Activated CD4-positive, alpha-beta T cell treated with anti-CD3 and anti-CD28 coated beads, Interleukin-2, amount 50 U/mL, for 48 hours (primary cell): Measurements from ENCODE around the gene UGT1A6.

Source experiments
- DNase-seq, 2 experiments: peaks; one replicate each; pipeline ENCODE4 v3.0.0-alpha.2; 2020

Gene UGT1A6

DNA sequence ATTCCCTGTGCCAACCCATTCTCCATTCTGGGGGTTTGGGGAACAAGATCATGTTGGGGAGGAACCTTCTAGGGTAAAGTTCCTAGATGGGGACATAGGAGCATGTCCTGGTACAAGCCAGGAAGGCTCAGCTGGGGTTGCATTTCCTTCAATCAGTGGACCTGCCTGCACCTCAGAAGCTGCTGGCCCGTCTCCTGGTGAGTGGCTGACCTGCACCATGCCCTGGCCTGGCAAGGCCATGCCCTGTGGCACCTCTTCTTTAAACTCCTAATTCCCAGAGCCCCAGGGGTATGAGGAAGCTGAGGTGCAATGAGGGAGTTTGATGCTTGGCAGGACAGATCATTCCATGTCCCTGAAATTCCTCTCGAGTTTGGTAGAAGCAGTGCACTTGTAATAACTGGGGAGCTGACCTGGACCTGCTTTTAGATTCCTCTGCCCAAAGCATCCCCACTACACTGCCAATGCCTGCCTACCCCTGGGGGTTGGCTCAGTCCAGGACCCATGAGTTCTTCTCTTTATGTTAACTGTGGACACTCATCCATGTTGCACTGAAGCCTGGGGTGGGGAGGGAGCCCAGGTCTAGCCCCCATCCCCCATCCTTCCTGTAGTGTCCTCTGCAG lies 110.7 kb downstream of the UGT1A6 start:
- DNase-seq = no peak

DNA sequence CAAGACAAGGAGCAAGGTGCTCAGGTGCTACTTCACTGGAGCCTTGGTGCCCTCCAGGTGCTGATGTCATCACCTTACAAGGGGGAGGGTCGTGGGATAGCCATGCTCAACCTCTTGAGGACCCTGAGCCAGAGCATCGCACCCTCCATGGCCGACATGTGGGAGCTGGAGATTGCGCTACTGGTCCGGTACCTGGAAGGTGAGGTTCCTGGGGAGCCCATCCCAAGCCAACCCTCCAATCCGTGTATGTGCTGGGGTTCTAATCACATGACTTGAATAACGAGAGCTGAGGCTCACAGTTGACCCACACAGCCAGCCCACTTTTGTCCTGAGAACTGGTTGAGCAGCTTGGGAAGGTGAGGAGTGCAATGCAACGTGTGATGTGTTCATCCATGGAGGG lies 111.3 kb downstream of the UGT1A6 start:
- no peak for DNase-seq

DNA sequence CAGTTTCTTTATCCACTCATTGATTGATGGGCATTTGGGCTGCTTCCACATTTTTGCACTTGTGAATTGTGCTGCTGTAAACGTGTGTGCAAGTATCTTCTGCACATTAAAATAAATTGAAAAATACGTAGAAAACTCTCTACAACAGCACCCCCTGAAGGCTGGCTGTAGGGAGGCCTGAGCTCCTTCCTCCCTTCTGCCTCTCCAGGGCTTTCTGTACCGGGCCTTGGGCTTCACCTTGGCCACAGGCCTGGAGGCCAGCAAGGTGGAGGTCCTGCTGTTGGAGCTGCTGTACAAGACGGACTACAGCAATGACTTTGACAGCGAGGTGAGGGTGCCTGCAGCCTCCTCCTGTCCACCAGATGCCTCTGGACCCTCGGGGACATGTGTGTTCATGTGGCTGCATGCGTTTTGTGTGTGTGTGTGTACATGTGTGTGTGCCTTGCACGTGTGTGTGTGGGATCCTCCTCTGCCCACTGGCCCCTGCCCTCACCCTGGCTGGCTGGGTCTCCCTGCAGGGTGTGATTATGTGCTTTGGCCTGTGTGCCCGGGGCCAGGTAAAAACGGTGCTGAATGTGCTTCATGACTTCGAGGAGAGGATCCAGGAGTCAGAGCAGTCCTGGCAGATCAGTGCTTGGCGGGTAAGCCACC lies 114.7 kb downstream of the UGT1A6 start:
- DNase-seq = no peak

DNA sequence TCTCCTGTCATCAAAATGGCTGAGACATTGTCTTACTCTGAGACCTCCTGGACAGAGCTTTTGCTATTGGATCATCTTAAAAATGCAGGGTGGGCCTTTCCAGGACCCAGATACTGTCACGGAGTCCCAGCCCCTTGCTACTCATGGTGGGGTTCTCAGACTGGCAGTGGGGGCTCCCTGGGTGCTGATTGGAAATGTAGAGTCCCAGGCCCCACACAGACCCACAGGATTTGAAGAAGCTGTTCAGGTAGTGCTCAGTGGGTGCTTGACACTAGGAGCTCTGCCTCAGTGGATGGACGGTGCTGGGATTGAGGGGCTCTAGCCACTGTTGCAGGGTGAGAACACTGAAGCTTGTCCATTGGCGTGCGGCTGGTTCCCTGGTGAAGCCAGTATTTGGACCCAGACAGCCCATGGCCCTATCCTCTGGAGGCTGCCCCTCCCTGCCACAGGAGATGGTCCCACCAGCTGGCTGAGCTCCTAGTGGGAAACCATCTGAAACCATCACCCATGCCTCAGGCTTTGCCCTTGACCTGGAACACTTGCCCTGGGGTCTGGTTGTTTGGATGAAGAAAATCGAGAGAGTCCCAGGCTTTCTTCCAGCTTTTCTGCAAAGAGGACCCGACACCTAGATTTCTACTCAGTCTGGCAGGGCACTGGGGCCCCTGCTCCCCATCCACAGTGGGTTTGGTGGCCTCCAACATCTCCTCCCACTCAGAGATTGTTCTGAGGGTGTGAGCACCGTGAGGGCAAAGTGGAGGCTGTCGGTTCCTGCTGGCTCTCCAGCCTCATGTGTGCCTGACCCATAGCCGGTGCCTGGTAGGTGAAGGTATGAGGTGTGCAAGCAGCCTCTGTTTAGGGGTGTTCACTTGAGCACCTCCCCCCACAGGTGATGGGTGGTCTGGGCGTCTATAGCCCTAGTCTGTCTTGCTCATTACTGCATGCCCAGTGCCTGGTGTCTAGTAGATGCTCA lies 115.6 kb downstream of the UGT1A6 start:
- DNase-seq = no peak

GRCh38 chr2:233810385-233810784 lies 117.7 kb downstream of the UGT1A6 start:
- DNase-seq = no peak

- DNase-seq = no peak
Measured at GRCh38 chr2:233811087-233811486, 118.4 kb downstream of the UGT1A6 start.

DNA sequence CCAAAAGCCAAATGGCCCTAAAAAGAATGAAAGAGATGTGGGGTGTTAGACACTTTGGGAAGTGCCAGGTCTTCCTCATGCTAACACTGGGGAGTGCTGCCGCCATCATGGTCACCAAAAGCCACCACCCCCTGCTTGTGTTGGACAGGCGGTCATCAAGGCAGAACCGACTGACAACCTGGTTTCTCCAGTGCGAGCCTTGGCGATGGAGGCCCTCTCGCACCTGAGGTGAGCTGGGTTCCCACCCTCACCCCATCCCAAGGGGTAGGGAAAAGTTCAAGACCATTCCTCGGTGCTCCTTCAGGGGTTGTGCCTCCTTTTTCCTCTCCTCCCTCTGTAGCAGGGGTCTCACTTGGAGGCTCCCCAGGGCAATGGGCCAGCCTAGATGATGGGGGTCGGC lies 119.0 kb downstream of the UGT1A6 start:
- DNase-seq = no peak

GRCh38 chr2:233813236-233814055 lies 120.8 kb downstream of the UGT1A6 start:
- no peak for DNase-seq

DNA sequence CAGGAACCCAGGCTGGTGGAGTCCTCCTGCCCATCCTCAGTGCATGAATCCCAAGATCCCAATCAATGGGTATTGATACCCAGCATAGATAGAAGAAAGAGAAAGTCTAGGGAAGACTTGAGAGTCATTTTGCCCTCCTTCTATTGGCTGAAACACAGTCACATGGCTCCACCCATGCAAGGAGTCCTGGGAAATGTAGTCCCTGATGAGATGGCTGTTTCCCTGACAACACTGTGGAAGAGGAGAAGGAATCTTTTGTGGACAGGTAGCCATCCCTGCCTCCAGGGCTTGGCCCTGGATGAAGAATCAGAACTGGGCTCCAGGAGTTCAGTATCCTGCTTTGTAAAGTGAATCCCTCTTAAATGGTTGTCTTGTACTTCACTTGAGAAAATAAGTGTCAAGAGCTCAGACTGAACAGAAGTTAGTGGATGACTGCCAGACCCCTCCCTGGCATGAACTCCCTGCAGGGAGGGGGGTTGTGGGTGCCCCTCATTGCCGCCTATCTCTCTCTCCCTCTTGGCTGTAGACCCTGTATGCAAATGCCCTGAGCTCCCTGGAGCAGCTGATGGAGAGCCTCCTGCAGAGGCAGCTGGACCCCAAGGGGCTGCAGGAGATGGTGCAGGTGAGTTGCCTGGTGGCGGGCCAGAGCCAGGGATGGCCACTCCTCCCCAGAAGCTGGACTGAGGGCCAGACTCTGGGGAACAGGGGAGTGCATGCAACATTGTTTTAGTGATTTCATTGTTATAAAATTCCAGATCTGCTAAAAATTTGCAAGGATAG lies 121.6 kb downstream of the UGT1A6 start:
- no peak for DNase-seq

- DNase-seq = no peak
Measured at GRCh38 chr2:233815861-233816260, 123.2 kb downstream of the UGT1A6 start.

- DNase-seq = no peak
Measured at GRCh38 chr2:233816334-233816733, 123.6 kb downstream of the UGT1A6 start.

DNA sequence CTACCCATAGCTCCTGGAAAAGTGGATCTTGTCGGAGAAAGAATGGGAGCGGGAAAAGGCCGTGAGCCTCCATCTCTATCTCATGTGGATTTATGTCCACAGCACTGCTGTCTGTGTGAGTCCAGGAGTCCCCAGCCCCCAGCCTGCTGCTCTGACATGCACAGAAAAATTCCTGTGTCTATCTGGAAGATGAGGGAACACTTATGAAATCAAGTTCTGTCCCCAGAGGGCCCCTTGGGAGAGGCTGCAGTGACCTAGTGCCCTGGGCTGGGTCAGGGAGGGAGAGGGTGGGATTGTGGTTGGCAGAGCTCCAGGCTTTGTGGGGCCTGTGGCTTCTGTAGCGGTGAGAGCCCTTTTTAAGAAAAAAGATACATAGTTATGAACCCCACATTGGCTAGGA lies 124.1 kb downstream of the UGT1A6 start:
- DNase-seq = no peak

DNA sequence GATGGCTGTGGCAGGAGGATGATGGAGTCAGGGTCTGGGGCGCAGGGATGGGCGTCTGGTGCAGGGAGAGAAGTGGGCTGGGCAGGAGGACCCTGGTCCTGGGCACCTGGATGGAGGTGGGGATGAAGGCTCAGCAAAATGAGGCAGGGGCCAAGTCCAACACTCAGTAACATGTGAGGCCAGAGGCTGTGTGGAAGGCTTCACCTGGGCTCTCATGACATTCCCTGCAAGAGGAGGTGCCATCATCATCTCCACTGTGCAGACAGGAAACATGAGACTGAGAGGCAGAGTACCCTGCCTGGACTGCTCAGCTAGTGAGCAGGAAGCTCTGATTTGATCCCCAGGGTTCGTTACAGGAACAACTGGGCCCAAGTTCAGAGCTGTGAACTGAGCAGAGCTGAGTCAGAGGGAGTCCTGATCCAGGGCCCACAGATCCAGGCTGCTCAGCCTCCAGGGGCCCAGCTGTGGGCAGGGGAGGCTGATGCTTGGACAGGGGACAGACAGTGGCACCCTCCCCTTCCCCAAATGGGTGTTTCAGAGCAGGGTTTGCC lies 124.7 kb downstream of the UGT1A6 start:
- no peak for DNase-seq

DNA sequence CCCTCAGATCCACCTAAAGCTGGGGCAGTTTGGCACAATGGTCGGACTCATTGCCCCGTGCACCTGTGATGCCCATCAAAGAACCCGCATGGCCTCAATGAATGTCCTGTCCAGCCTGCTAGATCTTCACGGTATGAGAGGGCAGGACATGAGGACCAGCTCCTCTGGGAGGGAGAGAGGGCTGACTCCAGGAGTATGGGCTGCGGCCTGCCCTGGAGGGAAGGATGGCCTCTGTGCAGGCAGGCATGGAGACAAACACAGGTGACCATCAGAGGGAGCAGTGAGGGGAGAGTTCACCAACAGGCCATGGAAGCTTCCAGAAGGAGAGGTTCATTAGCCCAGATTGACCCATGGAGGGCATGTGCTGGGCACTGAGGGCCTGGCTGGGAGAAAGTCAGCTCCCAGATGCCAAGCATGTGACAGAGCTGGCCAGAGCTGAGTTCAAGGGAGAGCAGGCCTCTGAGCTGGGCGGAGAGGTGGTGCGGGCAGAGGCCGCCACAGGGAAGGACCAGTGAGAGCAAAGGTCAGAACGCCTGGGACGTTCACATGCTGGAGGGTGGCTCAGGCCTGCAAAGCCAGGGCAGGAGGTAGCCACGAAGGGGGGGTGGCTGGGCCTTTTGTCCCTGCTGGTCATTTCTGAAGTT lies 125.4 kb downstream of the UGT1A6 start:
- no peak for DNase-seq

GRCh38 chr2:233818639-233819621 lies 126.2 kb downstream of the UGT1A6 start:
- no peak for DNase-seq

- DNase-seq = no peak
Measured at GRCh38 chr2:233819884-233820773, 127.4 kb downstream of the UGT1A6 start.

- DNase-seq = no peak
Measured at GRCh38 chr2:233820774-233821105, 128.1 kb downstream of the UGT1A6 start.

GRCh38 chr2:233821196-233821595 lies 128.5 kb downstream of the UGT1A6 start:
- DNase-seq = no peak

GRCh38 chr2:233821709-233822100 lies 129.0 kb downstream of the UGT1A6 start:
- no peak for DNase-seq
